Neutrophil (primary cell): ENCODE measurements around the gene ATP5F1D.
A peak's percentile ranks its signal among the peaks of the same experiment; 100 is the strongest.

Source experiments
- H3K27ac ChIP-seq: fragments of 200-600 bp; sonication (generic); 2 replicates; pipeline ENCODE4 v1.5.1; 2016; ENCODE audit warnings: mild to moderate bottlenecking, moderate library complexity
- H3K27me3 ChIP-seq: fragments of 200-600 bp; sonication (generic); 2 replicates; pipeline ENCODE4 v1.6.0; 2016; ENCODE audit warnings: mild to moderate bottlenecking
- H3K36me3 ChIP-seq: fragments of 200-600 bp; sonication (generic); 2 replicates; pipeline ENCODE4 v1.5.1; 2017
- H3K4me1 ChIP-seq, 2 experiments: fragments of 200-600 bp in 1 of 2; sonication (generic) in 1 of 2; 1 replicate in 1 of 2; 2 replicates in 1 of 2; pipeline versions ENCODE4 v1.5.1 to v1.6.1; 2013 to 2016; ENCODE audit warnings: low read depth in 1 of 2, low read length in 1 of 2, mild to moderate bottlenecking in 1 of 2, moderate library complexity in 1 of 2; ENCODE audit not compliant: control insufficient read depth in 1 of 2, insufficient read depth in 1 of 2
- H3K4me3 ChIP-seq, 2 experiments: fragments of 200-600 bp in 1 of 2; sonication (generic) in 1 of 2; 1 replicate in 1 of 2; 2 replicates in 1 of 2; pipeline ENCODE4 v1.5.1; 2013 to 2016; ENCODE audit warnings: low read depth in 1 of 2, low read length in 1 of 2, mild to moderate bottlenecking in 1 of 2, moderate library complexity in 1 of 2
- H3K9me3 ChIP-seq: fragments of 200-600 bp; sonication (generic); 2 replicates; pipeline ENCODE4 v1.5.1; 2016
- CTCF ChIP-seq: fragments of 200-600 bp; sonication (generic); IDR thresholded peaks from 2 replicates; pipeline ENCODE4 v1.5.1; 2016; ENCODE audit warnings: antibody characterized with exemption

Gene ATP5F1D

GRCh38 chr19:1263188-1263587, 21.6 kb downstream of the ATP5F1D start:
- no peaks in the 10 kb centered on the region for H3K9me3 ChIP-seq
- peaks cover 20% of the 10 kb centered on the region for H3K36me3 ChIP-seq
- peaks cover 81 to 86% of the 10 kb centered on the region in 2 experiments for H3K4me1 ChIP-seq
- H3K27me3 ChIP-seq = peaks cover 8% of the 10 kb centered on the region
- no peak for TF ChIP-seq CTCF
- peak overlapping the region; percentile 100 for H3K27ac ChIP-seq
- H3K4me3 ChIP-seq = peak overlapping the region in 1 of 2 experiments; percentile 72

- peak overlapping the region; percentile 90 for H3K27ac ChIP-seq
- H3K27me3 ChIP-seq = peaks cover 8% of the 10 kb centered on the region
- TF ChIP-seq CTCF = no peak
- no peak overlapping the region for H3K4me3 ChIP-seq
- no peaks in the 10 kb centered on the region for H3K9me3 ChIP-seq
- peaks cover 75 to 81% of the 10 kb centered on the region in 2 experiments for H3K4me1 ChIP-seq
- H3K36me3 ChIP-seq = peaks cover 5% of the 10 kb centered on the region
Measured at GRCh38 chr19:1264801-1265614, 23.5 kb downstream of the ATP5F1D start.

- Histone ChIP-seq H3K36me3 (peaks cover 5% of the 10 kb centered on the region), H3K9me3 (no peaks in the 10 kb centered on the region), H3K4me3 (peak overlapping the region; percentile 78 to 87), H3K27ac (peak overlapping the region; percentile 90), H3K27me3 (peaks cover 8% of the 10 kb centered on the region), H3K4me1 (peaks cover 75 to 81% of the 10 kb centered on the region in 2 experiments)
- no peak for TF ChIP-seq CTCF
Measured at GRCh38 chr19:1265615-1266128, 24.1 kb downstream of the ATP5F1D start.

GRCh38 chr19:1266129-1266915, 24.8 kb downstream of the ATP5F1D start:
- Histone ChIP-seq H3K4me3 (peak overlapping the region; percentile 78 to 87), H3K9me3 (no peaks in the 10 kb centered on the region), H3K27ac (peak overlapping the region; percentile 90), H3K4me1 (peaks cover 80 to 87% of the 10 kb centered on the region in 2 experiments), H3K27me3 (peaks cover 8% of the 10 kb centered on the region), H3K36me3 (peaks cover 10% of the 10 kb centered on the region)
- TF ChIP-seq CTCF = peak; percentile 36

- Histone ChIP-seq H3K27me3 (peaks cover 8% of the 10 kb centered on the region), H3K36me3 (peaks cover 17% of the 10 kb centered on the region), H3K4me1 (peaks cover 80 to 88% of the 10 kb centered on the region in 2 experiments), H3K4me3 (peak overlapping the region; percentile 78 to 87), H3K27ac (peak overlapping the region; percentile 90), H3K9me3 (no peaks in the 10 kb centered on the region)
- TF ChIP-seq CTCF = peak; percentile 98
Measured at GRCh38 chr19:1266916-1267476, 25.4 kb downstream of the ATP5F1D start.
